HepG2 (cell line): ENCODE results near the gene MAB21L1. TPM values are rescaled to one million over a fixed set of nuclear protein-coding genes. Genes with fewer than 3 reads are reported as not detected.

ENCODE experiments used
- ATAC-seq: fragments of 200-7000 bp; cut with Tn5 transposase; 3 replicates; pipeline ENCODE4 v1.9.1; 2020; ENCODE audit warnings: mild to moderate bottlenecking, moderate library complexity
- BruUV-seq: library from RNA; stranded (reverse); fragments of 400-500 nt; replicated peaks from 2 replicates; lab custom pipeline; 2021; lab: Mats Ljungman, UMichigan
- CTCF ChIA-PET: fragments of 300-600 bp; formaldehyde crosslinking; extraction: SDS; loops from one replicate; lab custom pipeline; 2021; ENCODE audit warnings: low total read pairs, inconsistent platforms, low intra/inter-chr PET ratio; lab: Yijun Ruan, JAX
- POLR2A ChIA-PET: fragments of 350-600 bp; sonication (Branson Sonifier 250); formaldehyde crosslinking; loops from one replicate; lab custom pipeline; 2020; ENCODE audit warnings: antibody characterized with exemption, inconsistent platforms; lab: Yijun Ruan, JAX
- DNase-seq: peaks from one replicate; pipeline ENCODE4 v3.0.0-alpha.2; 2015; ENCODE audit warnings: low spot score
- FAIRE-seq: peaks from 3 replicates; lab custom pipeline; 2011; peaks lifted over from hg19 to GRCh38; lab: Jason Lieb, UNC
- H2AFZ ChIP-seq: one replicate; pipeline ENCODE4 v1.6.1; 2011; ENCODE audit warnings: low read length, inconsistent platforms
- H3K27ac ChIP-seq: fragments of 300-600 bp; 3 replicates; pipeline ENCODE4 v1.8.0; 2011; ENCODE audit warnings: mixed run types, mild to moderate bottlenecking, mixed read lengths, low read length, inconsistent platforms; ENCODE audit not compliant: insufficient read depth; ENCODE audit errors: extremely low read length
- H3K27me3 ChIP-seq, 2 experiments: fragments of 200-600 bp in 1 of 2; 2 replicates in 1 of 2; 3 replicates in 1 of 2; pipeline versions ENCODE4 v1.6.0 to v1.8.0; 2011; ENCODE audit warnings: low read length in 2 of 2, mild to moderate bottlenecking in 2 of 2, moderate library complexity in 2 of 2, inconsistent platforms in 1 of 2; ENCODE audit not compliant: insufficient read depth in 2 of 2, control insufficient read depth in 1 of 2
- H3K36me3 ChIP-seq, 2 experiments: fragments of 200-600 bp in 1 of 2; replicated peaks in 1 of 2; 2 replicates in 1 of 2; 3 replicates in 1 of 2; pipeline versions ENCODE4 v1.5.1 to v1.8.0; 2011; ENCODE audit warnings: low read length in 2 of 2, inconsistent platforms in 1 of 2; ENCODE audit not compliant: insufficient read depth in 2 of 2, control insufficient read depth in 1 of 2
- H3K4me1 ChIP-seq: 2 replicates; pipeline ENCODE4 v1.5.1; 2012; ENCODE audit warnings: low read length, inconsistent platforms; ENCODE audit not compliant: insufficient read depth
- H3K4me2 ChIP-seq: 2 replicates; pipeline ENCODE4 v1.6.0; 2011; ENCODE audit warnings: low read depth, low read length, inconsistent platforms
- H3K4me3 ChIP-seq, 3 experiments: fragments of 200-600 bp in 1 of 3; sonication (generic), shearing (Covaris generic) in 1 of 3; replicated peaks in 1 of 3; 2 replicates each; pipeline ENCODE4 v1.5.1; 2011 to 2016; ENCODE audit warnings: low read length in 3 of 3, inconsistent platforms in 2 of 3, low read depth in 2 of 3, mild to moderate bottlenecking in 2 of 3, control low read depth in 1 of 3, mixed read lengths in 1 of 3; ENCODE audit not compliant: insufficient read depth in 1 of 3
- H3K79me2 ChIP-seq: one replicate; pipeline ENCODE4 v1.6.1; 2011; ENCODE audit warnings: low read length, inconsistent platforms; ENCODE audit not compliant: insufficient read depth
- H3K9ac ChIP-seq: 2 replicates; pipeline ENCODE4 v1.6.0; 2011; ENCODE audit warnings: mild to moderate bottlenecking, low read depth, low read length, inconsistent platforms; ENCODE audit not compliant: insufficient read depth
- H3K9me3 ChIP-seq: 2 replicates; pipeline ENCODE4 v1.5.1; 2012; ENCODE audit warnings: mild to moderate bottlenecking, low read length
- H4K20me1 ChIP-seq: 2 replicates; pipeline ENCODE4 v1.6.0; 2011; ENCODE audit warnings: inconsistent platforms, mild to moderate bottlenecking, low read length, moderate library complexity; ENCODE audit not compliant: insufficient read depth
- MAZ ChIP-seq, 2 experiments: sonication (generic) in 1 of 2; formaldehyde crosslinking in 1 of 2; IDR thresholded peaks; 2 replicates each; pipeline versions ENCODE4 v1.5.0 to v1.6.1; 2012 to 2020; ENCODE audit warnings: low read depth in 2 of 2, mild to moderate bottlenecking in 2 of 2, borderline replicate concordance in 1 of 2, improper control_type of control experiment in 1 of 2, low read length in 1 of 2, missing genetic modification reagents in 1 of 2, moderate library complexity in 1 of 2
- SRF ChIP-seq: IDR thresholded peaks from 2 replicates; pipeline ENCODE4 v1.6.1; 2011; ENCODE audit warnings: mild to moderate bottlenecking, low read depth, low read length, moderate library complexity
- WGBS: methylation state at CpG from one replicate; pipeline ENCODE4 v1.1.6; 2017; ENCODE audit warnings: low lambda C conversion rate; 5-methylcytosine and 5-hydroxymethylcytosine counted together
- in situ Hi-C: cut with HindIII; loops from 2 replicates; pipeline ENCODE4 v1.10.0; 2017; ENCODE audit warnings: low pct_unique_long_range_greater_than_20kb; ENCODE audit not compliant: extremely low pct_ligation_motif_present
- intact Hi-C: fragments of 100-400 bp; cut with micrococcal nuclease; formaldehyde crosslinking; loops from one replicate; pipeline ENCODE4 v1.10.0; 2022; ENCODE audit not compliant: unreplicated experiment
- polyA plus RNA-seq, 8 experiments: library from polyadenylated mRNA; depleted of rRNA in 3 of 8; stranded (reverse) in 7 of 8; unstranded in 1 of 8; fragments of >200 nt; fragmentation: Illumina TruSeq in 4 of 8; extraction: Trizol in 4 of 8; gene quantifications; 2 replicates each; pipeline versions ENCODE4 v1.2.1 to v1.2.3, GENCODE V29; 2011 to 2016; ENCODE audit warnings: low read depth in 4 of 8, missing spikeins in 1 of 8, mixed read lengths in 1 of 8; ENCODE audit not compliant: insufficient read depth in 1 of 8
- total RNA-seq, 5 experiments: library from RNA; depleted of rRNA; stranded (reverse); fragments of >200 nt; fragmentation: Illumina TruSeq; extraction: Trizol; gene quantifications; 2 replicates each; pipeline ENCODE4 v1.2.3, GENCODE V29; 2016; ENCODE audit warnings: low read depth in 1 of 5
- TF ChIP-seq, protein P1 (sequence below), 2 experiments: sonication (generic) in 1 of 2; formaldehyde crosslinking in 1 of 2; IDR thresholded peaks; 2 replicates each; pipeline versions ENCODE4 v1.6.1 to v1.9.0; 2014 to 2022; ENCODE audit warnings: antibody characterized with exemption in 1 of 2, borderline replicate concordance in 1 of 2, inconsistent platforms in 1 of 2, low read depth in 1 of 2, missing genetic modification reagents in 1 of 2
- TF ChIP-seq, protein P2 (sequence below): sonication (generic); formaldehyde crosslinking; IDR thresholded peaks from 2 replicates; pipeline ENCODE4 v1.4.0; 2020; ENCODE audit warnings: mild to moderate bottlenecking, low read depth, missing genetic modification reagents

MAB21L1 gene
- total and polyA plus RNA-seq, 2 of the 13 experiments (the other 11 are each of a cell fraction or from before 2014, with no cell fraction given) = not detected

DNA sequence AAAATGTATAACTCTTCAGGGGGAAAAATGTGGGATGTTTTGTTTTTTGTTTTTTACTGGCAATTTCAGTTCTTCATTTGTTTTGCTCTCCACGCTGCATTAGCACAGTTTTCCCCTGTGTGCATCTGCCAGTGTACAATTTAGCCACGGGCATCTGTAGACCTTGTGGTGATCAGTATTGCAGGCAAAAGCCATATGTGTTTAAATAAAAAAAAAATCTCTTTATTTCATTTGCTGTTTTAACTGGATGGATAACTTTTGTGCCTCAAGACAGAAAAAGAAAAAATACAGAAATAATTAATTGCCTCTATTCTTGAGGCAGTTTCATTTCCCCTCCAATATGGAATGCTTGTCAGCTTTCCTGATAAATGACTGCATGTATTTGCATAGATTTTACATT lies 7.9 kb upstream of the MAB21L1 start (continued):
- TF ChIP-seq, protein P1, sequence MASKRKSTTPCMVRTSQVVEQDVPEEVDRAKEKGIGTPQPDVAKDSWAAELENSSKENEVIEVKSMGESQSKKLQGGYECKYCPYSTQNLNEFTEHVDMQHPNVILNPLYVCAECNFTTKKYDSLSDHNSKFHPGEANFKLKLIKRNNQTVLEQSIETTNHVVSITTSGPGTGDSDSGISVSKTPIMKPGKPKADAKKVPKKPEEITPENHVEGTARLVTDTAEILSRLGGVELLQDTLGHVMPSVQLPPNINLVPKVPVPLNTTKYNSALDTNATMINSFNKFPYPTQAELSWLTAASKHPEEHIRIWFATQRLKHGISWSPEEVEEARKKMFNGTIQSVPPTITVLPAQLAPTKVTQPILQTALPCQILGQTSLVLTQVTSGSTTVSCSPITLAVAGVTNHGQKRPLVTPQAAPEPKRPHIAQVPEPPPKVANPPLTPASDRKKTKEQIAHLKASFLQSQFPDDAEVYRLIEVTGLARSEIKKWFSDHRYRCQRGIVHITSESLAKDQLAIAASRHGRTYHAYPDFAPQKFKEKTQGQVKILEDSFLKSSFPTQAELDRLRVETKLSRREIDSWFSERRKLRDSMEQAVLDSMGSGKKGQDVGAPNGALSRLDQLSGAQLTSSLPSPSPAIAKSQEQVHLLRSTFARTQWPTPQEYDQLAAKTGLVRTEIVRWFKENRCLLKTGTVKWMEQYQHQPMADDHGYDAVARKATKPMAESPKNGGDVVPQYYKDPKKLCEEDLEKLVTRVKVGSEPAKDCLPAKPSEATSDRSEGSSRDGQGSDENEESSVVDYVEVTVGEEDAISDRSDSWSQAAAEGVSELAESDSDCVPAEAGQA (IDR thresholded peaks at IDR 0.05; ENCODE audit: low read depth) = no peak
- TF ChIP-seq, protein P1 (CRISPR knock-in tag; IDR thresholded peaks at IDR 0.05; ENCODE audit: borderline replicate concordance) = no peak
- TF ChIP-seq MAZ (IDR thresholded peaks at IDR 0.05; ENCODE audit: borderline replicate concordance, low read depth, low read length) (no peak), MAZ (CRISPR knock-in tag; IDR thresholded peaks at IDR 0.05; ENCODE audit: low read depth) (no peak)
- TF ChIP-seq, protein P2, sequence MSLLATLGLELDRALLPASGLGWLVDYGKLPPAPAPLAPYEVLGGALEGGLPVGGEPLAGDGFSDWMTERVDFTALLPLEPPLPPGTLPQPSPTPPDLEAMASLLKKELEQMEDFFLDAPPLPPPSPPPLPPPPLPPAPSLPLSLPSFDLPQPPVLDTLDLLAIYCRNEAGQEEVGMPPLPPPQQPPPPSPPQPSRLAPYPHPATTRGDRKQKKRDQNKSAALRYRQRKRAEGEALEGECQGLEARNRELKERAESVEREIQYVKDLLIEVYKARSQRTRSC = no peak

DNA sequence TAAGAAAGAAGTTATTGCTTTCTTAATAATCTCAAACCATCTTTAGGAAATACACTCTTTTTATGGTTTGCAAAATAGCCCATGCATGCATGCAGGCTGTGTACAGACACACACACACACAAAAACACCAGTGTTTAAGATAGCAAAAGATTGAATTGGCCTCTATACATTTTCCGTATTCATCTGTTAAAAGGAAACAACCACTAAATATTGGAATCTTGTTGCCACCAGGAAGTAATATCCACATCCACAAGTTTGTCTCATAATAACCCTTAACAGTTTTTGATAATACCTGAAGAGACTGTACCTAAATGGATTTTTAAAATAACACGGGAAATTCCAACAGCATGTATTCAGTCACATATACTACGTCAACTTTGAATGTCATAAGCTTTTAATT lies 7.3 kb upstream of the MAB21L1 start:
- H4K20me1 ChIP-seq = no peaks in the 10 kb centered on the region
- intact Hi-C loops = no loop called here
- no peak overlapping the region for H3K9ac ChIP-seq
- FAIRE-seq = no peak
- no peak overlapping the region for H3K4me3 ChIP-seq
- H3K4me2 ChIP-seq = no peak overlapping the region
- ChIA-PET POLR2A (no interaction called here), CTCF (no interaction called here)
- H3K27ac ChIP-seq = no peak overlapping the region
- H3K27me3 ChIP-seq = no peaks in the 10 kb centered on the region
- no peaks in the 10 kb centered on the region for H3K9me3 ChIP-seq
- H3K4me1 ChIP-seq = no peaks in the 10 kb centered on the region
- in situ Hi-C loops = no loop called here
- no peak overlapping the region for H2AFZ ChIP-seq
- ATAC-seq = no peak
- WGBS = 73% methylated on average over 3 of the region's 3 CpGs
- no peak for TF ChIP-seq SRF
- no peaks in the 10 kb centered on the region for H3K79me2 ChIP-seq
- no peaks in the 10 kb centered on the region for H3K36me3 ChIP-seq
- BruUV-seq = no TSS peak
- no peak for DNase-seq
